Stomach smooth muscle (tissue), 2 donors: ENCODE results near the gene TXK.

Experiments
- H3K27ac ChIP-seq: one replicate; pipeline ENCODE4 v1.7.0; 2013; ENCODE audit warnings: mild to moderate bottlenecking, low read length, inconsistent platforms
- H3K27me3 ChIP-seq, 2 donors: one replicate each; pipeline ENCODE4 v1.7.0; 2013; ENCODE audit warnings: low read length in 2 of 2; ENCODE audit not compliant: insufficient read depth in 2 of 2, control insufficient read depth in 1 of 2
- H3K36me3 ChIP-seq, 2 donors: one replicate each; pipeline ENCODE4 v1.7.0; 2013; ENCODE audit warnings: low read length in 2 of 2; ENCODE audit not compliant: control insufficient read depth in 2 of 2, insufficient read depth in 2 of 2
- H3K4me1 ChIP-seq: one replicate; pipeline ENCODE4 v1.7.0; 2013; ENCODE audit warnings: low read length; ENCODE audit not compliant: control insufficient read depth, insufficient read depth
- H3K4me3 ChIP-seq, 2 donors: one replicate each; pipeline ENCODE4 v1.7.0; 2013; ENCODE audit warnings: low read length in 2 of 2
- H3K9ac ChIP-seq, 2 donors: one replicate each; pipeline ENCODE4 v1.7.0; 2013; ENCODE audit warnings: low read length in 2 of 2, mild to moderate bottlenecking in 1 of 2
- H3K9me3 ChIP-seq, 2 donors: one replicate each; pipeline ENCODE4 v1.7.0; 2013; ENCODE audit warnings: low read length in 2 of 2; ENCODE audit not compliant: control insufficient read depth in 2 of 2
- donor health status: healthy.
- donor health status: Pancreatic carcinoma.

The TXK gene

DNA sequence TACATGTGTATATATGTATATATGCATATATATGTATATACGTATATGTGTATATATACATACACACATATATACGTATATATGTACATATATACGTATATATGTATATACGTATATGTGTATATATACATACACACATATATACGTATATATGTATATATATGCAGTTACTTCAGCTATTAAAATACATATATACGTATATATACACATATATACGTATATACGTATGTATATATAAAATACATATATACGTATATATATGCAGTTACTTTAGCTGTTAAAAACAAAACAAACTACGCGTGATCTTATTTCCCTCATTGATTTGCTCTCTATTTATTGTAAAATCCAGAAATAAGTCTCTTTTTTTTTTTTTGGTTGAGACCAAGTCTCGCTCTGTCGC lies 13.9 kb downstream of the TXK start:
- Histone ChIP-seq H3K9me3 (no peaks in the 10 kb centered on the region), H3K27me3 (peaks cover 0 to 2% of the 10 kb centered on the region in 2 donors), H3K4me3 (no peak overlapping the region), H3K36me3 (no peaks in the 10 kb centered on the region), H3K27ac (no peak overlapping the region), H3K9ac (no peak overlapping the region), H3K4me1 (no peaks in the 10 kb centered on the region)

DNA sequence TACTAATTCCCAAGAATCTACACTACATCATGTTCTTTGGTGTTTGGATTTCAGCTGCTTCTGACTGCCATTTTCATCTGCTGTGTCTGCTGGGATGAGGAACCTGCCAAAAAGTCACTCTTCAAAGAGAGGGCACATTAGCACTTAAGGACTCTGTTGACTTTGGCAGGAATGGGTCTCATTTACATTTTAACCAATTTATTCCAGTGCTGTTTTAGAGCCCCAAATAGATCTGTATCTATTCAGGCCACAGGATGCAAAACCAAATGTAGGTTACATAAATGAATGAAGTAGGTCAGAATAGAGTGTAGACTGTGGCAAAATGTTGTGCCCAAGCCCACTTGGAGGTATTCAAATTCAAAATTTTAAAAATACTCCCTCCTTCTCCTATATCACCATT lies 14.4 kb downstream of the TXK start:
- H3K36me3 ChIP-seq: no peaks in the 10 kb centered on the region
- no peaks in the 10 kb centered on the region for H3K9me3 ChIP-seq
- H3K27ac ChIP-seq: no peak overlapping the region
- H3K27me3 ChIP-seq: peaks cover 0 to 2% of the 10 kb centered on the region in 2 donors
- H3K4me1 ChIP-seq: no peaks in the 10 kb centered on the region
- H3K4me3 ChIP-seq: no peak overlapping the region
- no peak overlapping the region for H3K9ac ChIP-seq

DNA sequence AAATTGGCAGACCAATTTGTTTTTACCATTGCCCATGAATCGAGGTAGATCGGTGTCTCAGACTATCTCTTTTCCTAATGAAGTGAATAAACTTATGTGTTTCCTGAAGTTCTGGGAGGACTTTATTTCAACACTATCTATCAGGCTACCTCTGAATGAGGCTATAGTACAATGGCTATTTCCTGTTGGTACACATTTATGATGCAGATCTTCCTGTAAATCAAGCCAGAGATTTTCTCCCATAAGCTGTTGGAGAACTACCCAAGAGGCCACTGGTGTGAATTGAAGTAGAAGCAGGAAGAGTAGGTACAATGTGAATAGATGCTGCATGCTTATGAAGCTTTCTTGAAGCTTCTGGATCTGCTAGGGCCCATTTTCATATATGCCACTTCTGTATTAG lies 16.0 kb downstream of the TXK start:
- no peak overlapping the region for H3K27ac ChIP-seq
- no peaks in the 10 kb centered on the region for H3K9me3 ChIP-seq
- no peaks in the 10 kb centered on the region for H3K4me1 ChIP-seq
- no peaks in the 10 kb centered on the region for H3K36me3 ChIP-seq
- H3K27me3 ChIP-seq: peaks cover 0 to 2% of the 10 kb centered on the region in 2 donors
- H3K4me3 ChIP-seq: no peak overlapping the region
- H3K9ac ChIP-seq: no peak overlapping the region

DNA sequence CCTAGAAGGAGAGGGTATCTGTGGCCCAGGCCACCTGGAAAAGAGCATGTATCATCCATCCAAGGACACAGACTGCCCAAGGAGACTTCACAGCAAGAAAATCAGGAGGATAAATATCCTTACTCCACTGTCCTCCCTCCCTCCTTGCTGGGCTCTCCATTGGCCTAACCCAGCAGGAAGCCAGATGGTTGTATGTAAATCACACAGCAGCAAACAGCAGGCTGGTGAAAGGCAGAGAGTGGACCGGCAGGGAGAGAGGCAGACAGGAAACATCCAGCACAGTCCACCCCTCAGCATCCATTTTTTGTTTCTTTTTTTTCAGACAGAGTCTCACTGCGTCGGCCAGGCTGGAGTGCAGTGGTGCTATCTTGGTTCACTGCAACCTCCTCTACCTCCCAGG lies 17.5 kb downstream of the TXK start:
- no peak overlapping the region for H3K9ac ChIP-seq
- H3K4me1 ChIP-seq: no peaks in the 10 kb centered on the region
- no peaks in the 10 kb centered on the region for H3K36me3 ChIP-seq
- H3K27me3 ChIP-seq: peaks cover 0 to 2% of the 10 kb centered on the region in 2 donors
- no peak overlapping the region for H3K4me3 ChIP-seq
- no peaks in the 10 kb centered on the region for H3K9me3 ChIP-seq
- no peak overlapping the region for H3K27ac ChIP-seq

DNA sequence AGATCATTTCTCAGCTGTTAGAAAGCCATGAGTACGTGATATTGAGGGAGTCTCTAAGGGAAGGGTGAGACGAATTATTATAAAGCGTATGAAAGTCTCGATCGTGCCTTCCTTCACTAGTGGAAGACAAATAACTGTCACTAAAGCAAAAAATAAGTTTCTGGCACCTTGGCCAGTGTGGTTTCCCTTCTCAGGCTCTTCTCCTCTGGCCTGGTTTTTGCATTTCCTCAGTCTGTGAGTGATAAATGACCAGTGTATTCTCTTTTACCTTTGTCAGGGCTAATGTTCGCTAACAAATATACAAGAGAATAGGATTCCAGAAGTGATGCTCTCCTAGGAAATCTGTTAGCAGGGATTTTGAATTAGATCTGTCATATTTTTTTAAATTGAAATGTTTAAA lies 19.6 kb downstream of the TXK start:
- Histone ChIP-seq H3K27me3 (no peaks in the 10 kb centered on the region), H3K4me3 (no peak overlapping the region), H3K36me3 (no peaks in the 10 kb centered on the region), H3K9ac (no peak overlapping the region), H3K4me1 (no peaks in the 10 kb centered on the region), H3K27ac (no peak overlapping the region), H3K9me3 (no peaks in the 10 kb centered on the region)

DNA sequence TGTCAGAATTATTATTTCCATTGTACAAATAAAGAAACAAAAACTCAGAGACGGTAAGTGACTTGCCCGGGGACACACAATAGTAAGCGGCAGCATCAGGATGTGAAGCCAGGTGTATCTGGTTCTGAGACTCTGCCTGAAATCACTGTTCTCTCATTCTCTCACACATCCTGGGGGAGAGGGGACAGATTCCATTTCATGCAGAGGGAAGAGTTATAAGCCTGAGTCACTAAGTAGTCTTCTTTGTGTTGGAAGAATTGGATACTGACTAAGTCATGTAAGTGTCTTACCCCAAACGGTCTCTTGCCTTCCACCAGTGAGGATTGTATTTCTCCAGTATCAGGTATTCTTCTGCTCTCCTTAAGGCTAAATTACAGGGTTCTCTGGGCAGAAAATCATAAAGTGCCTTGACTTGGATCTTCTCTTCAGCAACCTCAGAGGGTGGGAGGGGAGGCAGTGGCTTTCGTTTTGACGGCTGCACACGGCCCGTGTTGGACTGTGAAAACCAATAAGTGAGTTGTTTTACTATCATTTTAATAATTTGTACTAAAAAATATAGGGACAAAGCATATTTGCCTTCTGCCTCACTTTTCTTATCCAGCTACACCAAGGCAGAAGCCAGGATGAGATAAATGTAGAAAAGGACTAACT lies 21.9 kb downstream of the TXK start:
- no peak overlapping the region for H3K27ac ChIP-seq
- no peak overlapping the region for H3K4me3 ChIP-seq
- no peak overlapping the region for H3K9ac ChIP-seq
- no peaks in the 10 kb centered on the region for H3K9me3 ChIP-seq
- H3K4me1 ChIP-seq: no peaks in the 10 kb centered on the region
- no peaks in the 10 kb centered on the region for H3K36me3 ChIP-seq
- H3K27me3 ChIP-seq: no peaks in the 10 kb centered on the region

DNA sequence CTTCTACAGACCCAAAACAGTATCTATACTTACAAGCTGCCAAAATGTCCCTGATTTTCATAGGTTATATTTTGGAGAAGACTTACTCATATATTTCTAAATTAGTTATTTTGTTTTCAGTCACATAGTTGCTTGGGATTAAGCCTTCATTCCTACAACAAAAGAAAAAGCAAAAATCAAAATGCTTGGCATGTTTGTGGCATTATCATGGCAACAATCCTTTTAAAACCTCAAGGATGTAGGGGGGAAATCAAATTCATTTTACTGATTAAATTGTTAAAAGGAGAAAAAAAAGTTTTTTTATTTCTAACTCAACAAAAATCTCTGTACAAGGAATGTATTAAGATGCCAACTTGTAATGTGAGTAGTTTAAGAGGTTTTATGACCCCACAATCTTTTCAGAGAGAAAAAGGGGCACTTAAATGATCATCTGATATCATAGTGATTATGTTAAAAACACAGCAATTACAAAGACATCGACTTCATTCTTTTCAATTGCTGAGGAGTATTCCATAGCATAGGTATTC lies 23.5 kb downstream of the TXK start:
- Histone ChIP-seq H3K36me3 (no peaks in the 10 kb centered on the region), H3K9ac (no peak overlapping the region), H3K27ac (no peak overlapping the region), H3K9me3 (no peaks in the 10 kb centered on the region), H3K4me3 (no peak overlapping the region), H3K4me1 (no peaks in the 10 kb centered on the region), H3K27me3 (no peaks in the 10 kb centered on the region)

DNA sequence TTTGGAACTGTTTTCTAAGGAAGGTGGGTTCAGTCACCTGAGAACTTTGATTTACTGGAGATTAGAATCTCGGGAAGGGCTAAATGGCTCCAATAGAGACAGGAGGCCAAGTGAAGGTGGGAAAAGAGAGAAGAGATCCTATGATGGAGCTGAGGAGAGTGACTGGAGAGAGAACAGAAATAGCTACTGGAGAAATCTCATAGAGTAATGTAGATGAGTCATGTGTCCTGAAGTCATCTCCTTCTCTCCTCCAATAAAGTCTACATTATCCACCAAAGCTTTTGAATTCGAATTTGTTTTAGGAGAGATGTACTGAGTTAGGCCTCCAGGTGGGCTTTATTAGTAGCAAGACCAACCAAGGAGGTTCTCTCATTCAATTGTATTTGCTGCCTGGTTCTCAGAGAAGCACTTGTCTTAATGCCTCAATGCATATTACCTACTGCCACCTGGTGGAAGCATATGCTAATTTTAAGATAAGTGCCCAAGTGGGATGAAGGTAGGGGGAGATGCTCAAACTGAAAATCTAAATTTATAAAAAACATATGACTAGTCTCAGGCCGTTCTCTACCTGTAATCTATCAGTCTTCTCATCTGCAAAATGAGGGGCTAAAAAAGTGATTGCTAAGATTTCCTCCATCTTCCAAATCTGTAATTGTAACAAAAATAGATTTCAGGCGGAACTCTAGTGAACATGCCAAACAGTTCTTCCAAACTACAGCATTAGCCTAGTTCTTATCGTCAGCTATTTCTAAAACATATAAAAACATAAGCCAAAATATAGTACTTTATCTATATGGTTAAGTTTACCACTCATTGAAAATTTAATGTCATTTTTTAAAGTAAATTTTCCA lies 24.4 kb downstream of the TXK start:
- no peaks in the 10 kb centered on the region for H3K4me1 ChIP-seq
- H3K4me3 ChIP-seq: no peak overlapping the region
- H3K9ac ChIP-seq: no peak overlapping the region
- no peaks in the 10 kb centered on the region for H3K9me3 ChIP-seq
- no peak overlapping the region for H3K27ac ChIP-seq
- no peaks in the 10 kb centered on the region for H3K27me3 ChIP-seq
- no peaks in the 10 kb centered on the region for H3K36me3 ChIP-seq

DNA sequence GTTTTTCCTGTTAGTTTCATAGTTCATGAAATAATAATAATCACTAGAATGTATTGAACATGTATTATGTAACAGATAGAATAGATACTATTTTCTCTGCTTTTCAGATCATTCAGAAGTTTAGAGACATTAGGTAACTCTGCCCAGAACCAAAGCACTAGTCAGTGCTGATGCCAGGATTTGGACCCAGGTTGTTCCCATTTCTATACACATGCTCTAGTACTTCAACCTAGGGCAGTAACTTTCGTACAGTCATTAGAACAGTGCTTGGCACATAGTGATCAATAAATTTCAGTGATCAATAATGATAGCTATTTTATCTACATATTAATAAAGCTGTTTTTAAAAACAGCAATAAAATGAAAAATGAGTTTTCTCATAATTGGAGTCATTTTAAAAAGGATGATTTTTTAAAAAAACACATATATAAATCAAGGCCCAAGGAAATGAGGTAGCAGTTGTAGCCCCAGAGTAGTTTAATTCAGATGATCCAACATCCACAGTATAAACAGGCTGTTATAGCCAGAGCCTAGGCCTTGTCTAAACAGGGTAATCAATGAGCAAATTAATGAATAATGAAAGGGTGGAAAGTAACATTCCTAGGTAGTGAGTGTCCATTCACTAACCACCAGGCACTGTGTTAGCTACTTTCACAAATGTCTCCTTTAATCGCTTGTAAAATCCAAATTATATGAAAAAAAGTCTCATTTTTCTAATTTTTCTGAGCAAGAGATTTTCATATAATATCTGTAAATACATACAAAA lies 25.6 kb downstream of the TXK start:
- Histone ChIP-seq H3K4me3 (no peak overlapping the region), H3K27me3 (no peaks in the 10 kb centered on the region), H3K36me3 (no peaks in the 10 kb centered on the region), H3K27ac (no peak overlapping the region), H3K4me1 (no peaks in the 10 kb centered on the region), H3K9ac (no peak overlapping the region), H3K9me3 (no peaks in the 10 kb centered on the region)

DNA sequence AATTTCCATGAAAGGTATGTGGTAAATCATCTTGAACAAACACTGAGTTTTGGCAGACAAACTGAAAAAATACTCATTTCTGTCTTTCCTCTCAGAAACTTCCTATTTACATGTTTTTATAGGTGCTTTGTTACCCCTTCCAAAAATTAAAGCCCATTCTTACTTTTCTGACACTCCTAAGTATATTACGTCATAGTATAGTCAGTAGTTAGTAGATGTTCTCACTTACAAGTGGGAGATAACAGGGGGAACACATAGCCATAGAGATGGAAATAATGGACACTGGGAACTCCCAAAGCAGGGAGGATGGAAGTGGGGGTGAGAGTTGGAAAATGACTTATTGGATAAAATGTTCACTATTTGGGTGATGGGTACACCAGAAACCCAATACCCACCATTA lies 28.8 kb downstream of the TXK start:
- H3K27ac ChIP-seq: no peak overlapping the region
- H3K9me3 ChIP-seq: no peaks in the 10 kb centered on the region
- no peak overlapping the region for H3K4me3 ChIP-seq
- H3K36me3 ChIP-seq: no peaks in the 10 kb centered on the region
- H3K27me3 ChIP-seq: peaks cover 0 to 2% of the 10 kb centered on the region in 2 donors
- H3K4me1 ChIP-seq: no peaks in the 10 kb centered on the region
- H3K9ac ChIP-seq: no peak overlapping the region
